Testis (tissue), 3 donors: ENCODE measurements around the gene SH3GL2. TPM values are rescaled to one million over a fixed set of nuclear protein-coding genes. Genes with fewer than 3 reads are reported as not detected.

ENCODE experiments used
- DNase-seq: peaks from one replicate; pipeline ENCODE4 v3.0.0-alpha.2; 2019
- H3K27ac ChIP-seq, 2 donors: fragments of 200-600 bp; sonication (generic); one replicate each; pipeline ENCODE4 v1.5.1; 2019
- H3K27me3 ChIP-seq: fragments of 200-600 bp; sonication (generic); one replicate; pipeline ENCODE4 v1.5.1; 2019
- H3K36me3 ChIP-seq: fragments of 200-600 bp; sonication (generic); one replicate; pipeline ENCODE4 v1.5.1; 2017; ENCODE audit warnings: low read depth; ENCODE audit errors: missing control alignments
- H3K4me1 ChIP-seq: fragments of 200-600 bp; sonication (generic); one replicate; pipeline ENCODE4 v1.5.1; 2019
- H3K4me3 ChIP-seq, 2 donors: fragments of 200-600 bp; sonication (generic); one replicate each; pipeline ENCODE4 v1.5.1; 2017 to 2019
- H3K9me3 ChIP-seq: fragments of 200-600 bp; sonication (generic); one replicate; pipeline ENCODE4 v1.5.1; 2017
- CTCF ChIP-seq, 3 experiments: fragments of 450-650 bp in 2 of 3; fragments of 200-600 bp in 1 of 3; sonication (generic) in 1 of 3; IDR thresholded peaks; one replicate each; pipeline ENCODE4 v1.5.1; 2016 to 2019; ENCODE audit warnings: antibody characterized with exemption in 3 of 3, mild to moderate bottlenecking in 2 of 3, moderate library complexity in 1 of 3
- POLR2A ChIP-seq: fragments of 450-650 bp; IDR thresholded peaks from one replicate; pipeline ENCODE4 v1.6.1; 2017; ENCODE audit warnings: antibody characterized with exemption, mild to moderate bottlenecking, moderate library complexity
- WGBS, 2 donors: methylation state at CpG; one replicate each; pipeline ENCODE4 v1.1.5; 2018; 5-methylcytosine and 5-hydroxymethylcytosine counted together
- intact Hi-C: fragments of 100-400 bp; cut with DNase I; formaldehyde crosslinking; loops from one replicate; pipeline ENCODE4 v1.15.1; 2023; ENCODE audit warnings: low total_unique reads
- polyA plus RNA-seq: library from polyadenylated mRNA; stranded (reverse); fragments of 350-450 nt; fragmentation: Illumina TruSeq; extraction: RNeasy Lipid Tissue Mini Kit (QIAGEN cat#74804); gene quantifications from one replicate; pipeline ENCODE4 v1.2.3, GENCODE V29; 2014; ENCODE audit warnings: low read depth, low replicate concordance; ENCODE audit not compliant: insufficient read depth
- total RNA-seq, 2 donors: library from RNA; depleted of rRNA; stranded (reverse); fragments of >200 nt; gene quantifications; one replicate each; pipeline ENCODE4 v1.2.3, GENCODE V29; 2016

The SH3GL2 gene
- total and polyA plus RNA-seq, 3 donors from 2014 or later: 9.6 to 15.2 (median 10.7) TPM

GRCh38 chr9:17624571-17624970, 45.7 kb downstream of the SH3GL2 start:
- H3K4me1 ChIP-seq: no peaks in the 10 kb centered on the region
- intact Hi-C loops: no loop called here
- H3K9me3 ChIP-seq: no peaks in the 10 kb centered on the region
- H3K4me3 ChIP-seq: no peak overlapping the region
- no peaks in the 10 kb centered on the region for H3K36me3 ChIP-seq
- no peak overlapping the region for H3K27ac ChIP-seq
- H3K27me3 ChIP-seq: no peaks in the 10 kb centered on the region
- no peak for DNase-seq
- TF ChIP-seq POLR2A (no peak), CTCF (IDR thresholded peaks at IDR 0.05) (no peak)

GRCh38 chr9:17625644-17626388, 47.0 kb downstream of the SH3GL2 start:
- DNase-seq: no peak
- WGBS, 2 donors: 80 to 84% methylated on average over 6 of the region's 6 CpGs
- H3K27me3 ChIP-seq: no peaks in the 10 kb centered on the region
- no peaks in the 10 kb centered on the region for H3K36me3 ChIP-seq
- H3K27ac ChIP-seq: no peak overlapping the region
- H3K9me3 ChIP-seq: no peaks in the 10 kb centered on the region
- H3K4me1 ChIP-seq: no peaks in the 10 kb centered on the region
- intact Hi-C loops: no loop called here
- no peak overlapping the region for H3K4me3 ChIP-seq
- TF ChIP-seq CTCF (IDR thresholded peaks at IDR 0.05) (no peak), POLR2A (no peak)

- Histone ChIP-seq H3K27me3 (no peaks in the 10 kb centered on the region), H3K36me3 (no peaks in the 10 kb centered on the region), H3K27ac (no peak overlapping the region), H3K4me3 (no peak overlapping the region), H3K9me3 (no peaks in the 10 kb centered on the region), H3K4me1 (no peaks in the 10 kb centered on the region)
- intact Hi-C loops: no loop called here
- TF ChIP-seq POLR2A (no peak), CTCF (IDR thresholded peaks at IDR 0.05) (no peak)
- DNase-seq: no peak
- 73 to 76% methylated on average over 3 of the region's 3 CpGs for WGBS, 2 donors
Observed at GRCh38 chr9:17627641-17628040, 48.8 kb downstream of the SH3GL2 start.

GRCh38 chr9:17628624-17629023, 49.8 kb downstream of the SH3GL2 start:
- no peak for DNase-seq
- no peak overlapping the region for H3K27ac ChIP-seq
- intact Hi-C loops: no loop called here
- no peaks in the 10 kb centered on the region for H3K36me3 ChIP-seq
- TF ChIP-seq POLR2A: no peak
- no peak for TF ChIP-seq CTCF (IDR thresholded peaks at IDR 0.05)
- no peaks in the 10 kb centered on the region for H3K9me3 ChIP-seq
- WGBS, 2 donors: 86 to 94% methylated on average over 2 of the region's 2 CpGs
- H3K4me3 ChIP-seq: no peak overlapping the region
- H3K27me3 ChIP-seq: no peaks in the 10 kb centered on the region
- H3K4me1 ChIP-seq: no peaks in the 10 kb centered on the region

GRCh38 chr9:17630531-17630949, 51.7 kb downstream of the SH3GL2 start:
- Histone ChIP-seq H3K27ac (no peak overlapping the region), H3K36me3 (no peaks in the 10 kb centered on the region)
- TF ChIP-seq CTCF (IDR thresholded peaks at IDR 0.05): no peak
- TF ChIP-seq POLR2A: no peak

More at GRCh38 chr9:17630531-17630949, 51.7 kb downstream of the SH3GL2 start:
- no peaks in the 10 kb centered on the region for H3K4me1 ChIP-seq
- H3K9me3 ChIP-seq: no peaks in the 10 kb centered on the region
- H3K27me3 ChIP-seq: no peaks in the 10 kb centered on the region
- WGBS, 2 donors: 57 to 62% methylated on average over 2 of the region's 2 CpGs
- intact Hi-C loops: no loop called here
- DNase-seq: no peak
- no peak overlapping the region for H3K4me3 ChIP-seq
